D721Med (cell line): ENCODE measurements around the gene CENPA.

Source experiments
- DNase-seq: peaks from one replicate; pipeline ENCODE4 v3.0.0; 2011; ENCODE audit warnings: low spot score; ENCODE audit not compliant: insufficient read length
- FAIRE-seq: peaks from 2 replicates; lab custom pipeline; 2011; peaks lifted over from hg19 to GRCh38; lab: Jason Lieb, UNC
- TF ChIP-seq, protein P1 (sequence below): IDR thresholded peaks from 2 replicates; pipeline ENCODE4 v1.5.1; 2012; ENCODE audit warnings: mild to moderate bottlenecking, control low read depth; ENCODE audit not compliant: insufficient read depth; ENCODE audit errors: missing control alignments

Gene CENPA

GRCh38 chr2:26778507-26778906, 7.3 kb upstream of the CENPA start:
- TF ChIP-seq, protein P1, sequence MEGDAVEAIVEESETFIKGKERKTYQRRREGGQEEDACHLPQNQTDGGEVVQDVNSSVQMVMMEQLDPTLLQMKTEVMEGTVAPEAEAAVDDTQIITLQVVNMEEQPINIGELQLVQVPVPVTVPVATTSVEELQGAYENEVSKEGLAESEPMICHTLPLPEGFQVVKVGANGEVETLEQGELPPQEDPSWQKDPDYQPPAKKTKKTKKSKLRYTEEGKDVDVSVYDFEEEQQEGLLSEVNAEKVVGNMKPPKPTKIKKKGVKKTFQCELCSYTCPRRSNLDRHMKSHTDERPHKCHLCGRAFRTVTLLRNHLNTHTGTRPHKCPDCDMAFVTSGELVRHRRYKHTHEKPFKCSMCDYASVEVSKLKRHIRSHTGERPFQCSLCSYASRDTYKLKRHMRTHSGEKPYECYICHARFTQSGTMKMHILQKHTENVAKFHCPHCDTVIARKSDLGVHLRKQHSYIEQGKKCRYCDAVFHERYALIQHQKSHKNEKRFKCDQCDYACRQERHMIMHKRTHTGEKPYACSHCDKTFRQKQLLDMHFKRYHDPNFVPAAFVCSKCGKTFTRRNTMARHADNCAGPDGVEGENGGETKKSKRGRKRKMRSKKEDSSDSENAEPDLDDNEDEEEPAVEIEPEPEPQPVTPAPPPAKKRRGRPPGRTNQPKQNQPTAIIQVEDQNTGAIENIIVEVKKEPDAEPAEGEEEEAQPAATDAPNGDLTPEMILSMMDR = no peak
- FAIRE-seq (no peak), DNase-seq (no peak)

DNA sequence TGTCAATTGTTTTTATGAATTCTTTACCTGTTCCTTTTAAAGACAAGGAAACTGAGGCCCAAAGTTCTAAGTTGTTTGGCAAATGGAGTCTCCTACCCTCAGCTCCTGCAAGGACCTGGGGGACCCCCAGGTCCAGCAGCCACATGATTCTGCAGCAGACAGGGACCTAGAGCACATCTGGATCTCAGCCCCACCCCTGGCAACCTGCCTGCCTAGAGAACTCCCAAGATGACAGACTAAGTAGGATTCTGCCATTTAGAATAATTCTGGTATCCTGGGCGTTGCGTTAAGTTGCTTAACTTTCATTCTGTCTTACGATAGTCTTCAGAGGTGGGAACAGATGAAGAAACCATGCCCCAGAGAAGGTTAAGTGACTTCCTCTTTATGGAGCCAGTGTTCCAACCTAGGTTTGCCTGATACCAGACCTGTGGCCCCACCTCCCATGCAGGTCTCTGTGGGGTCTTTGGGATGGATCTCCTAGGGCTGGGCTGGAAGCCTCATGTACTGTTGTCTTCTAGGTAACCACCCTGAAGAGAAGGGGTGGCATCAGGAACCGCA, 5.6 kb upstream of the CENPA start:
- TF ChIP-seq, protein P1 = no peak
- FAIRE-seq = no peak

GRCh38 chr2:26782876-26783704, 2.8 kb upstream of the CENPA start:
- DNase-seq (no peak), FAIRE-seq (no peak)
- TF ChIP-seq, protein P1 = no peak

More for the DNA sequence above, 5.6 kb upstream of the CENPA start:
- no peak for DNase-seq

DNA sequence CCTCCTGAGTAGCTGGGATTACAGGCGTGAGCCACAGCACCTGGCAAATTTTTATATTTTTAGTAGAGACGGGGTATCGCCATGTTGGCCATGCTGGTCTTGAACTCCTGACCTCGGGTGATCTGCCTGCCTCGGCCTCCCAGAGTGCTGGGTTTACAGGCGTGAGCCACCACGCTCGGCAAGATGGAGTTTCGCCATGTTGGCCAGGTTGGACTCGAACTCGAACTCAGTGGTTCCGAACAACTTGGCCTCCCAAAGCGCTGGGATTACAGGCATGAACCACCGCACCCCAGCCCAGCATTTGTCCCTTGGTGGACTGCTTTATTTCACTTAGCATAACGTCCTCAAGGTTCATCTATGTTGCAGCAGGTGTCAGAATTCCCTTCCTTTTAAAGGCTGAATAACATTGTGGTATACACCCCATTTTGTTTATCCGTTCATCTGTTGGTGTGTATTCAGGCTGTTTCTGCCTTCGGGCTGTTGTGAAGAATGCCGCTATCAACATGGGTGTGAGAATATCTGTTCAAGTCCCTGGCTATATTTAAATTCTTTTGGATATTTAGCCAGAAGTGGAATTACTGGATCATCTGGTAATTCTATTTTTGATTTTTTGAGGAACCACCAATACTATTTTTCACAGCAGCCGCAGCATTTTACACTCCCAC, 1.2 kb upstream of the CENPA start:
- FAIRE-seq (no peak), DNase-seq (no peak)
- TF ChIP-seq, protein P1 = no peak

GRCh38 chr2:26786207-26787028, 562 bp downstream of the CENPA start:
- TF ChIP-seq, protein P1 = no peak
- no peak for DNase-seq
- no peak for FAIRE-seq

DNA sequence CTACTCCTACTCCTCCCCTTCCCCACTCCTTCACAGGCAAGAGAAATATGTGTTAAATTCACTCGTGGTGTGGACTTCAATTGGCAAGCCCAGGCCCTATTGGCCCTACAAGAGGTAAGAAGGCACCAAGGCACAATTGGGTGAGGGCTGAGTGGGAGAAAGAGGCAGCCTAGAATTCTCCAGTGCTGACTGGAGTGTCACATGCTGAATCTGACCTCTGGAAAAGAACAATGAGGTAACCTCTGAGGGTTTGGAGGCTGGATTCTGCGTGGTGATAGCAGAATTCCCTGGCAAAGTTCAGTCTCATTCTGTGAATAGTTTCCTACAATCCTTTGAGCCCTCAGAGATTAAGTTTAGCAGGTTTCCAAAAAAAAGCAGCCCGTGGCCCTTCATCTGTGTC, 6.9 kb downstream of the CENPA start:
- FAIRE-seq = no peak

More for the DNA sequence above, 6.9 kb downstream of the CENPA start:
- no peak for DNase-seq
- TF ChIP-seq, protein P1 = no peak
